B cell (primary cell): Measurements from ENCODE around the gene LRRC15. TPM values are rescaled to one million over a fixed set of nuclear protein-coding genes. Genes with fewer than 3 reads are reported as not detected.

ENCODE experiments used
- ATAC-seq: fragments of 200-7000 bp; cut with Tn5 transposase; one replicate; pipeline ENCODE4 v1.10.0; 2021; ENCODE audit warnings: low read depth, mild to moderate bottlenecking, moderate number of reproducible peaks, moderate library complexity
- CTCF ChIA-PET: fragments of 350-600 bp; sonication (Branson Sonifier 250); formaldehyde crosslinking; loops from one replicate; lab custom pipeline; 2021; ENCODE audit warnings: antibody characterized with exemption, inconsistent platforms; lab: Charles Lee
- POLR2A ChIA-PET: fragments of 350-600 bp; sonication (Branson Sonifier 250); formaldehyde crosslinking; loops from one replicate; lab custom pipeline; 2021; ENCODE audit warnings: antibody characterized with exemption; lab: Charles Lee
- DNase-seq: peaks from one replicate; pipeline ENCODE4 v3.0.0; 2013
- H2AFZ ChIP-seq: 2 replicates; pipeline ENCODE4 v1.6.1; 2012; ENCODE audit warnings: mild to moderate bottlenecking, low read depth, low read length; ENCODE audit not compliant: insufficient read depth, poor library complexity, severe bottlenecking
- H3K27ac ChIP-seq, 2 donors: 1 replicate in 1 of 2; 2 replicates in 1 of 2; pipeline ENCODE4 v1.5.1; 2012 to 2013; ENCODE audit warnings: low read length in 2 of 2, mild to moderate bottlenecking in 2 of 2, moderate library complexity in 1 of 2
- H3K27me3 ChIP-seq, 4 experiments: fragments of 200-600 bp in 1 of 4; sonication (generic) in 1 of 4; replicated peaks in 1 of 4; 1 replicate in 2 of 4; 2 replicates in 2 of 4; pipeline versions ENCODE4 v1.6.1 to v1.7.0; 2013 to 2016; ENCODE audit warnings: low read length in 3 of 4, mild to moderate bottlenecking in 2 of 4, mixed read lengths in 1 of 4, moderate library complexity in 1 of 4; ENCODE audit not compliant: insufficient read depth in 4 of 4, control insufficient read depth in 3 of 4; ENCODE audit errors: control extremely low read depth in 1 of 4
- H3K36me3 ChIP-seq, 2 experiments: replicated peaks in 1 of 2; 1 replicate in 1 of 2; 2 replicates in 1 of 2; pipeline versions ENCODE4 v1.6.1 to v1.7.1; 2013; ENCODE audit warnings: low read length in 1 of 2; ENCODE audit not compliant: insufficient read depth in 2 of 2, control insufficient read depth in 1 of 2; ENCODE audit errors: control extremely low read depth in 1 of 2, extremely low read depth in 1 of 2
- H3K4me1 ChIP-seq, 2 donors: fragments of 200-600 bp in 1 of 2; sonication (generic) in 1 of 2; 1 replicate in 1 of 2; 2 replicates in 1 of 2; pipeline versions ENCODE4 v1.5.1 to v1.6.1; 2013 to 2017; ENCODE audit warnings: low read length in 2 of 2; ENCODE audit not compliant: control insufficient read depth in 2 of 2, insufficient read depth in 2 of 2
- H3K4me2 ChIP-seq: replicated peaks from 2 replicates; pipeline ENCODE3; 2012; ENCODE audit warnings: mild to moderate bottlenecking, low read depth, low read length; ENCODE audit not compliant: poor library complexity, severe bottlenecking
- H3K4me3 ChIP-seq, 5 experiments: fragments of 200-600 bp in 1 of 5; sonication (generic) in 1 of 5; 1 replicate in 3 of 5; 2 replicates in 2 of 5; pipeline versions ENCODE4 v1.5.1 to v1.7.0; 2011 to 2016; ENCODE audit warnings: low read length in 4 of 5, mild to moderate bottlenecking in 4 of 5, low read depth in 2 of 5, control low read depth in 1 of 5, moderate library complexity in 1 of 5; ENCODE audit not compliant: insufficient read depth in 1 of 5; ENCODE audit errors: control extremely low read depth in 1 of 5, extremely low read depth in 1 of 5
- H3K79me2 ChIP-seq: fragments of 200-600 bp; sonication (generic); one replicate; pipeline ENCODE4 v1.6.0; 2016; ENCODE audit warnings: low read length; ENCODE audit not compliant: control insufficient read depth, insufficient read depth
- H3K9ac ChIP-seq: fragments of 200-600 bp; sonication (generic); 2 replicates; pipeline ENCODE4 v1.6.1; 2017; ENCODE audit warnings: mild to moderate bottlenecking, low read length, moderate library complexity
- H3K9me3 ChIP-seq, 3 donors: one replicate each; pipeline versions ENCODE4 v1.6.1 to v1.7.1; 2013; ENCODE audit warnings: low read length in 2 of 3; ENCODE audit not compliant: control insufficient read depth in 2 of 3, insufficient read depth in 1 of 3; ENCODE audit errors: control extremely low read depth in 1 of 3
- H4K20me1 ChIP-seq: 2 replicates; pipeline ENCODE4 v1.6.0; 2012; ENCODE audit warnings: mild to moderate bottlenecking, low read length; ENCODE audit not compliant: insufficient read depth, control insufficient read depth, poor library complexity, severe bottlenecking
- H3K27ac Mint-ChIP-seq: one replicate; pipeline ENCODE4 v1.8.0; 2021; ENCODE audit warnings: mixed read lengths
- H3K27me3 Mint-ChIP-seq: one replicate; pipeline ENCODE4 v1.8.0; 2021; ENCODE audit warnings: mixed read lengths
- H3K4me1 Mint-ChIP-seq: one replicate; pipeline ENCODE4 v1.8.0; 2021; ENCODE audit warnings: mixed read lengths
- H3K4me3 Mint-ChIP-seq: one replicate; pipeline ENCODE4 v1.8.0; 2021; ENCODE audit warnings: mixed read lengths
- H3K9me3 Mint-ChIP-seq: one replicate; pipeline ENCODE4 v1.8.0; 2022; ENCODE audit warnings: mixed read lengths; ENCODE audit not compliant: insufficient read depth
- EZH2 ChIP-seq: IDR thresholded peaks from 2 replicates; pipeline ENCODE4 v1.6.1; 2012; ENCODE audit warnings: borderline replicate concordance, low read depth, mild to moderate bottlenecking, moderate library complexity, low read length; ENCODE audit not compliant: insufficient read depth, poor library complexity, severe bottlenecking
- WGBS: methylation state at CpG from one replicate; pipeline ENCODE4 v1.1.5; 2013; ENCODE audit warnings: missing lambda C conversion rate; ENCODE audit not compliant: insufficient coverage; 5-methylcytosine and 5-hydroxymethylcytosine counted together
- intact Hi-C: fragments of 100-400 bp; cut with micrococcal nuclease; formaldehyde crosslinking; loops from one replicate; pipeline ENCODE4 v1.10.0; 2022
- polyA plus RNA-seq: library from polyadenylated mRNA; depleted of rRNA; stranded (reverse); fragments of >200 nt; gene quantifications from 2 replicates; pipeline ENCODE4 v1.2.3, GENCODE V29; 2012
- total RNA-seq, 2 donors: library from RNA; stranded (reverse); fragments of 120-200 nt in 1 of 2; gene quantifications; 1 replicate in 1 of 2; 2 replicates in 1 of 2; pipeline versions ENCODE4 v1.2.3 to v1.2.4, GENCODE V29; 2013 to 2022
- TF ChIP-seq, protein P1 (sequence below): fragments of 200-600 bp; IDR thresholded peaks from one replicate; pipeline ENCODE4 v1.8.0; 2022; ENCODE audit warnings: antibody characterized with exemption, mild to moderate bottlenecking

LRRC15 gene
- total and polyA plus RNA-seq, 2 donors (not counting 1 experiment from before 2014, with no cell fraction given), result not detected

- no peak overlapping the region for H3K4me2 ChIP-seq
- Mint-ChIP-seq H3K27me3 (peaks cover 51% of the 10 kb centered on the region), H3K4me3 (no peak overlapping the region), H3K9me3 (no peaks in the 10 kb centered on the region), H3K4me1 (peaks cover 46% of the 10 kb centered on the region), H3K27ac (no peak overlapping the region)
- ATAC-seq (no peak), DNase-seq (no peak)
- ChIA-PET POLR2A (interaction anchor here (0.5 kb wide), 1 partner anchor 45 kb away, joined by 8 read pairs; no protein-coding TSS in a partner anchor), CTCF (interaction anchor here (0.7 to 7.4 kb wide), 5 partner anchors 13 to 647 kb away, joined by 3 to 193 read pairs (median 124); partner anchors contain the start of gene HES1)
- H3K27ac ChIP-seq, result no peak overlapping the region
- H3K9ac ChIP-seq, result no peak overlapping the region
- H3K79me2 ChIP-seq, result no peaks in the 10 kb centered on the region
- H3K27me3 ChIP-seq, result peaks cover 0 to 57% (median 30%) of the 10 kb centered on the region in 4 experiments
- H2AFZ ChIP-seq, result no peak overlapping the region
- H3K4me3 ChIP-seq, result no peak overlapping the region
- no peaks in the 10 kb centered on the region for H3K36me3 ChIP-seq
- no peak for TF ChIP-seq EZH2
- TF ChIP-seq, protein P1, sequence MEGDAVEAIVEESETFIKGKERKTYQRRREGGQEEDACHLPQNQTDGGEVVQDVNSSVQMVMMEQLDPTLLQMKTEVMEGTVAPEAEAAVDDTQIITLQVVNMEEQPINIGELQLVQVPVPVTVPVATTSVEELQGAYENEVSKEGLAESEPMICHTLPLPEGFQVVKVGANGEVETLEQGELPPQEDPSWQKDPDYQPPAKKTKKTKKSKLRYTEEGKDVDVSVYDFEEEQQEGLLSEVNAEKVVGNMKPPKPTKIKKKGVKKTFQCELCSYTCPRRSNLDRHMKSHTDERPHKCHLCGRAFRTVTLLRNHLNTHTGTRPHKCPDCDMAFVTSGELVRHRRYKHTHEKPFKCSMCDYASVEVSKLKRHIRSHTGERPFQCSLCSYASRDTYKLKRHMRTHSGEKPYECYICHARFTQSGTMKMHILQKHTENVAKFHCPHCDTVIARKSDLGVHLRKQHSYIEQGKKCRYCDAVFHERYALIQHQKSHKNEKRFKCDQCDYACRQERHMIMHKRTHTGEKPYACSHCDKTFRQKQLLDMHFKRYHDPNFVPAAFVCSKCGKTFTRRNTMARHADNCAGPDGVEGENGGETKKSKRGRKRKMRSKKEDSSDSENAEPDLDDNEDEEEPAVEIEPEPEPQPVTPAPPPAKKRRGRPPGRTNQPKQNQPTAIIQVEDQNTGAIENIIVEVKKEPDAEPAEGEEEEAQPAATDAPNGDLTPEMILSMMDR, result no peak
- intact Hi-C loops, result no loop called here
- H3K4me1 ChIP-seq, result peaks cover 40 to 45% of the 10 kb centered on the region in 2 donors
- H3K9me3 ChIP-seq, result no peaks in the 10 kb centered on the region
- H4K20me1 ChIP-seq, result no peaks in the 10 kb centered on the region
- 26% methylated on average over 11 of the region's 16 CpGs for WGBS
These were observed 56.7 kb downstream of the LRRC15 start for GRCh38 chr3:194312743-194313281.

DNA sequence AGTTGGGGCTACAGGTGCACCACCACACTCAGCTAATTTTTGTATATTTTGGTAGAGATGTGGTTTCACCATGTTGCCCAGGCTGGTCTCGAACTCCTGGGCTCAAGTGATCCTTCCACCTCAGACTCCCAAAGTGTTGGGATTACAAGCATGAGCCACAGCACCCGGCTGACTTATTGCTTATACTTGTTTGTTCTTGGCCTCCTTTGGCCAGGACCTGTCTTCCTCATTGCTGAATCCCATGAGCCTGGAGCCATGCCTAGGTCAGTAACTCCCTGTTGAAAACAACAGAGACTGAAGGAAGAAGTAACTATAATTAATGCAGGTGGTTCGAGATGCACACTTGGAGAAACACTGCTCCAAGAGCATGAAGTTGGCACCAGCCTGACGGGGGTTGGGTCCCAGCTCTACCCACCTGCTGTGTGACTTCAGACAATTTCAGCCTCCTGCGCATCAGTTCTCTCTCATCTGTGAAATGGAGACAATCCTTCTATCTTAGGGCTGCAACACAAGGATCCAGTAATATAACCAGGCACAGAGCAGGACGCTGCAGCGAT, 57.3 kb downstream of the LRRC15 start:
- H3K4me3 ChIP-seq, result no peak overlapping the region
- no peak overlapping the region for H3K27ac ChIP-seq
- POLR2A ChIA-PET, result no interaction called here
- peaks cover 45% of the 10 kb centered on the region for H3K27me3 Mint-ChIP-seq
- H3K4me1 ChIP-seq, result peaks cover 46 to 51% of the 10 kb centered on the region in 2 donors
- no peaks in the 10 kb centered on the region for H4K20me1 ChIP-seq
- TF ChIP-seq, protein P1, result no peak
- TF ChIP-seq EZH2, result no peak
- no peaks in the 10 kb centered on the region for H3K9me3 ChIP-seq
- no peak overlapping the region for H3K27ac Mint-ChIP-seq
- no peaks in the 10 kb centered on the region for H3K79me2 ChIP-seq
- CTCF ChIA-PET, result interaction anchor here (6.3 to 7.4 kb wide), 2 partner anchors 173 to 530 kb away, joined by 124 to 157 read pairs; partner anchors contain the start of gene HES1
- H3K4me3 Mint-ChIP-seq, result no peak overlapping the region
- peaks cover 0 to 52% (median 25%) of the 10 kb centered on the region in 4 experiments for H3K27me3 ChIP-seq
- H3K9ac ChIP-seq, result no peak overlapping the region
- DNase-seq, result no peak
- 64% methylated on average over 5 of the region's 7 CpGs for WGBS
- H2AFZ ChIP-seq, result no peak overlapping the region
- ATAC-seq, result no peak
- no peak overlapping the region for H3K4me2 ChIP-seq
- H3K9me3 Mint-ChIP-seq, result no peaks in the 10 kb centered on the region
- H3K4me1 Mint-ChIP-seq, result peaks cover 52% of the 10 kb centered on the region
- H3K36me3 ChIP-seq, result no peaks in the 10 kb centered on the region
- intact Hi-C loops, result no loop called here
